Measurements from ENCODE around the gene ZNF148.
"Not testable (repeated sequence)": the region's sequence is repeated elsewhere in the genome, so short reads cannot be mapped to it uniquely, and the experiment has no call there.

The ZNF148 gene

DNA sequence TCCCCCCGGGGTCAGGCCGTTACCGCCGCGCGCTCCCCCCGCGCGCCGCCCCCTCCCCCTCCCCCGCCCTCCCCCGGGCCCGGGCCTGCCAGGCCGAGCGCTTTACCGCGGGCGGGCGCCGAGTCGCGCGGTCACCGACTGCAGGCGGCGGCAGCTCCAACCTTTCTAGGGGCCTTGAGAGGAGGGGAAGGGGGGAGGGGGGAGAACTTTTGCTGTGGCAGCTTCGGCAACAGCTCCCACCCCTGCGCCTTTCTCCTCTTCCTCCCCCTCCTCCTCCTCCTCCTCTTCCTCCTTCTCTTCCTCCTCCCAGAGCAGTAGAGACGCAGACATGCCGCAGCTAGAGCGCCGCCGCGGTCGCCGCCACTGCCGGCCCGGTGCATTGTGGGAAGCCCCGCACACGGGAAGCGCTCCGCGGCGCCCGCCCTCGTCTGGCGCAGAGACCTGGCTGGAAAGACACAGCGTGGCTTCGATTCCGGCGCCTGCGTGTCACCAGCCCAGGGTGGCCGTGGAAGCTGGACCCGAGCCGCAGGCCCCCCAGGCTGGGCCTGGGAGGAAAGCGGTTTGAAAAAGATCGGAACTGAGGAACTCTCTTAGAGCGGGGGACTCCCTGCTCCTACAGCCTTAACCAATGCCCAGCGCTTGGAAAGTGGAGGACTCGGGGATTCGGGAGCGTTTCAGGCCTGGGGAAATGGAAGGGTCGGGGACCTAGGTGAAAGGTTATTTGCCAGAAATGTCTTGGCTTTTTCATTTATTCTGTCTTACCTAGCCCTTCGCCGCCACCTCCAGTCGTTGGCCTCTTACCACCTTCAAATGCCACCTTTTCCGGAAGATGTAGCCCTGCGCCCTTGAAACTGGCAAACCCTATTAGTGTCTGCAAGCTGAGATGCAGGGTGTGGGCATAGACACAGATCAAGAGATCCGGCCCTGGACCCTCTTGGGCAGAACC, at the start of gene ZNF148:
Gene ZNF148 (minus strand): TSS at position 330 of the 946 bp plus-strand sequence. CDS start 61,685 bp downstream, outside the sequence.
- peak; percentile 81 to 85 for DNase-seq (ENCODE audit: low read depth in 2 of 2)

DNA sequence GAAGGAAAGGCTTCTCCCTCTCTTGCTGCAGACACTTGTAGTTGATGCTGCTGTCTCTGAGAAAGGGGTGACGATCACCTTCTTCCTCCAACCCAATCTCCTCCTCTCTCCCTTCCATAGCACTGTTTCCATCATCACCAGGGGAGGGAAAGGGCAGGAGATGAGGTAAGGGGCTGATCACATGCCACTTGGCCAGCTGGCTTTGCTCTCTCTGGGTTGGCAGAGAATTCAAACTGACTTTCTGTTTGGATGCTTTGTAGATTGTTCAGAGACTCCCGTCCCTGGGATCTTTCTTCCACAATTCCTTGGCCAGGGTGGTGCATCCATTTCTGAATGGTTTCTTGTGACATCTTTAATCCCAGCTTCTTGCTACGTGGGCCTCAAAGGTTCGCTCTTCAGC, 43.2 kb upstream of the ZNF148 start:
- DNase-seq (ENCODE audit: low read depth in 2 of 2) = no peak

GRCh38 chr3:125416235-125416634, 41.1 kb upstream of the ZNF148 start:
- DNase-seq (ENCODE audit: low read depth in 2 of 2) = no peak

DNA sequence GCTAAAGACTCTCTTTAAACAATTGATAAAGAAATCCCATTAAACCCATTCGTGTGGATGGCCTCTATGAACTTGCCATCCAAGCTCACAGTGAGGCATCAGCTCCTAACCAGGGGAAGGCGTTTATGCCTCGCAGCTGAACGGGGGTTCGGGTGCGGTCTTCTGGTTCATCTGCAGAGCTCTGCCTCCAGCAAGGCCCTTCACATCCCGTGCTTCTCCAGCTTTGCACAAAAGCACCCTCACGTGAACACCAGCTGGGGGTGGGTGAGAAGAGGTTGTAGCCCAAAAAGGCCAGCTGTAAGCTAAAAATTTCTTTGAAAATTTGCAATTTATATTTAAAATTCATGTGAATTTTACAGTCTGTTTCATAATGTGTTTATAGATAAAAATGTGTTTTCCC, 39.5 kb upstream of the ZNF148 start:
- no peak for DNase-seq (ENCODE audit: low read depth in 2 of 2)

DNA sequence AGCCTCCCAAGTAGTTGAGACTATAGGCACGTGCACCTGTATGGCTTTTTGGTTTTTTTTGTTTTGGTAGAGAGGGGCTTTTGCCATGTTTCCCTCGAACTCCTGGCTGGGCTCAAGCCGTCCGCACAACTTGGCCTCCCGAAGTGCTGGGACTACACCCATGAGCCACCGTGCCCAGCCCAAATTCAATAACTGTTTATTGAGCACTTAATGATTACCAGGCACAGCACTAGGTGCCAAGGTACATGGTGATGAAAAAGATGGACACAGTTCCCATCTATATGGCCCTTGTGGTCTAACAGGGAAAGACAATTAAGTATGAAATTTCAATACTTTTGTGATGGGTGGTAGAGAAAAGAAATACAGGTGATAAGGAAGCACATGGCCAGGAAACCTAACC, 35.8 kb upstream of the ZNF148 start:
- no peak for DNase-seq (ENCODE audit: low read depth in 2 of 2)

DNA sequence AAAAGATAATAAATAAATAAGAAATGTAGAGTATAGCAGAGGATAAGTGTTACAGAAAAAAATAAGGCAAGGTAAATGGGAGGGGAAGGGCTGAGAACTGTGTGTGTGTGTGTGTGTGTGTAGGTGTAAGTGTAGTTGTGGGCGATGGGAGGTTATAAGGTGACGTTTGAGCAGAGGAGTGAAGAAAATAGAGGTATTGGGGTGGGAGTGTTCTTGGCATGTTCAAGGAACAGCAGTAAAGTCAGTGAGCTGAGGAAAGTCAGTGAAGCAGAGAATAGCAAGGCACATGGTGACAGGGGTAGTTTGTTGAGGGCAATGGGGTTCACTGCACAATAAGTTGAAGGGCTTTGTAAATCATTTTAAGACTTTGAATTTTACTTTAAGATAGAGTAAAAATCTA, 30.9 kb upstream of the ZNF148 start:
- no peak for DNase-seq (ENCODE audit: low read depth in 2 of 2)

- DNase-seq (ENCODE audit: low read depth in 2 of 2) = not testable (repeated sequence)
Measured at GRCh38 chr3:125405515-125405914, 30.4 kb upstream of the ZNF148 start.

- no peak for DNase-seq (ENCODE audit: low read depth in 2 of 2)
Measured at GRCh38 chr3:125403789-125404188, 28.7 kb upstream of the ZNF148 start.

- no peak for DNase-seq (ENCODE audit: low read depth in 2 of 2)
Measured at GRCh38 chr3:125402639-125403038, 27.5 kb upstream of the ZNF148 start.

- DNase-seq (ENCODE audit: low read depth in 2 of 2) = no peak
Measured at GRCh38 chr3:125401402-125401801, 26.3 kb upstream of the ZNF148 start.

- DNase-seq (ENCODE audit: low read depth in 2 of 2) = no peak
Measured at GRCh38 chr3:125398952-125399351, 23.8 kb upstream of the ZNF148 start.

DNA sequence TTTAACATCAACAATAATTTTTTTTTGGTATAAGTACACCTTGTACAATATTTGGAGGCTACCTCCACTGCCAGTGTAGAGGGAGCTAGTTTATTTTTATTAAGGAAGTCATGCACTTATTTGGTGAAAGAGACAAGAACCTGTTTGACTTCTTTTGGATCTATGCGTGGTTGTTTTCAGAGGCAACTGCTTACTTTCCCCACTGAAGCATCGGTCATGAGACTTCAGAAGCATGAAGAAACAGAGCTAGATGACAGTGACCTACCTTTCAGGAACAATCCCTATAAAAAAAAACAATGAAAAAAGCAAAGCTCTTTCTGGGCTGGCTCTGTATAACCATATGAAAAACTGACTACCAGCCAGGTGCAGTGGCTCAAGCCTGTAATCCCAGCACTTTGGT, 20.0 kb upstream of the ZNF148 start:
- DNase-seq (ENCODE audit: low read depth in 2 of 2) = no peak

DNA sequence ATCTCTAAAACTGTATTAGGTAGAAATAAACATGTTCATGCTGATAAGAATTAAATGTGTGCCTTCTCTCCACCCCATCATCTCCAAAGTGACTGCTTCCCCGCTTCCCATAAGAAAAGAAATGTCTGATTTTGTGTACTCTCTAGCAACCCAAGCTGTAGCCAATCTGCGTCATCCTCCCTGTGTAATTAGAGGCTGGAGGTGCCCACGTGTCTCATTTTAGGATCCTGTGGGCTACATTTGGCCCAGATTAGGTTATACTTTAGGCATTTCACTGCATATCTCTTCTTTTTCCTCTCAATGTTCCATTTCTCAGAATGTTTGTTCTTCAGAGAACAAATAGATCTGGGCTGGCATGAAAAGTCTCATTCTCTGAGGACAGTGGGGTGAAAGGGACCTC, 19.3 kb upstream of the ZNF148 start:
- DNase-seq (ENCODE audit: low read depth in 2 of 2) = no peak

DNA sequence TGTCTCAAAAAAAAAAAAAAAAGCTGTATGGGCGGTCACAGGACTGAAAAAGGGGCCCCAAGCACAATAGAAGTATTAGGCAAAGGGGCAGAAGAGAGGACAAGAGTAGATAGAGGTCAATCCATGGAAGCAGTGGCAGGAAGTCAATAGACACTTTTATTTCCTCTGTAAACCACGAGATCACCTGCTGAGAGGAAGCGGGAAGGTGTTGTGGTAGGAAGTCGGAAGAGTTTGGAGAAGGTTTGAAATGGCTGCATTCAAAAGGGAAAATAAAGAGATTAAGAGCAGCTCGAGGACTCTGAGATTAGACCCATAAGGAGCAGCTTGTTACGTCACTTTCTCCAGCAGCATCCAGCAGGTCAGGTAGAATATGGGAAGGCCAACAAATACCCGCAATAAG, 14.2 kb upstream of the ZNF148 start:
- no peak for DNase-seq (ENCODE audit: low read depth in 2 of 2)

DNA sequence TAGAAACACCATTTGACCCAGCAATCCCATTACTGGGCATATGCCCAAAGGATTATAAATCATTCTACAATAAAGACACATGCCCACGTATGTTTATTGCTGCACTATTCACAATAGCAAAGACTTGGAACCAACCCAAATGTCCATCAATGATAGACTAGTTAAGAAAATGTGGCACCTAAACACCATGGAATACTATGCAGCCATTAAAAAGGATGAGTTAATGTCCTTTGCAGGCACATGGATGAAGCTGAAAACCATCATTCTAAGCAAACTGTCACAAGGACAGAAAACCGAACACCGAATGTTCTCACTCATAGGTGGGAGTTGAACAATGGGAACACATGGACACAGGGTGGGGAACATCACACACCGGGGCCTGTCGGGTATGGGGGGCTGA, 13.2 kb upstream of the ZNF148 start:
- DNase-seq (ENCODE audit: low read depth in 2 of 2) = not testable (repeated sequence)

GRCh38 chr3:125386811-125387210, 11.7 kb upstream of the ZNF148 start:
- DNase-seq (ENCODE audit: low read depth in 2 of 2) = no peak

DNA sequence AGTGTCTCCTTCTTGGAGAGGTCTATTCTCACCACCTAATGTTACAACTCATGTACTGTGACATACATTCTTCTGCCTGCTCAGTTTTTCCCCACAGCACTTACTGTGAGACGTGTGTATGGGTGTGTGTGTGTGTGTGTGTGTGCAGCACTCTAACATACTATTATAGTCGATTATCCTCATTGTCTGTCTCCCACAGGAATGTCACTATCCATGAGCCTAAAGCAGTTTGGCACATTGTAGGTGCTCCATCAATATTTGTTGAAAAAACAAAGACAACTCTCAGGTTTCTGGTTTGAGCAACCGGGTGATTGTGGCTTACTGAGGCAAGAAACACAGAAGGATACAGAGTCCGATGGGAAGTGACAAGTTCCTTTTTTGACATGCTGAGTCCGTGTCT, 8.6 kb upstream of the ZNF148 start:
- no peak for DNase-seq (ENCODE audit: low read depth in 2 of 2)

GRCh38 chr3:125382298-125382697, 7.2 kb upstream of the ZNF148 start:
- DNase-seq (ENCODE audit: low read depth in 2 of 2) = no peak

DNA sequence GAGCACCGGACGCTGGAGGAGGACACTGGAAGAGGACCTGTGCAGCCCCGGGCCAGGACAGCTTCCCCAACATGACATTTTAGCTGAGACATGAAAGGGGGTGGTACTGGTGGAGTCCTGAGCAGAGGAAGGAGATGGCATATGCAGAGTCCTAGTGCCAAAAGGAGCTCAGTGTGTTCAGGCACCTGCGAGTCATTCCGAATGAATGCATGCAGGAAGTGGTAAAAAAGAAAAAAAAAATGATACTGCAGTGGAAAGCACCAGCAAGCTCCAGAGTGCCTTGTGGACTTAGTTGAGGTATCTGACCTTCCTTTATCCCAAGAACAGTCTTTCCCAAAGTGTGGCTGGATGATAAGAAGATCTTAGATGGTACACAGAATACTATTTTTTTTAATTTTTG, 6.6 kb upstream of the ZNF148 start:
- DNase-seq (ENCODE audit: low read depth in 2 of 2) = no peak

GRCh38 chr3:125381314-125381713, 6.2 kb upstream of the ZNF148 start:
- no peak for DNase-seq (ENCODE audit: low read depth in 2 of 2)

- DNase-seq (ENCODE audit: low read depth in 2 of 2) = no peak
Measured at GRCh38 chr3:125379483-125379882, 4.4 kb upstream of the ZNF148 start.

- no peak for DNase-seq (ENCODE audit: low read depth in 2 of 2)
Measured at GRCh38 chr3:125378762-125379161, 3.6 kb upstream of the ZNF148 start.

GRCh38 chr3:125375950-125376679, 990 bp upstream of the ZNF148 start:
- no peak for DNase-seq (ENCODE audit: low read depth in 2 of 2)

Data from stimulated activated CD8-positive, alpha-beta memory T cell treated with anti-CD3 and anti-CD28 coated beads, Interleukin-15, amount 100 ng/mL, for 48 hours (primary cell).